HepG2 (cell line): ENCODE measurements around the gene FOXN3. TPM values are rescaled to one million over a fixed set of nuclear protein-coding genes. Genes with fewer than 3 reads are reported as not detected.

Source experiments
- AGO2 ChIP-seq: fragments of 200-400 bp; formaldehyde crosslinking; optimal IDR thresholded peaks from 2 replicates; pipeline ENCODE3; 2017; ENCODE audit warnings: mild to moderate bottlenecking, low read depth, low read length, moderate library complexity
- ASH2L ChIP-seq: fragments of 300-600, 200-600 bp; sonication (generic); IDR thresholded peaks from 2 replicates; pipeline ENCODE4 v1.7.0; 2017; ENCODE audit warnings: low read depth, mild to moderate bottlenecking, moderate library complexity, mixed read lengths, low read length; ENCODE audit not compliant: insufficient read length
- ETV6 ChIP-seq: sonication (generic); formaldehyde crosslinking; conservative IDR thresholded peaks from 2 replicates; pipeline ENCODE4 v1.4.0; 2020; ENCODE audit warnings: missing genetic modification reagents
- RBM39 ChIP-seq: fragments of 200-400 bp; formaldehyde crosslinking; IDR thresholded peaks from one replicate; pipeline ENCODE4 v1.6.1; 2018; ENCODE audit warnings: antibody characterized with exemption, mild to moderate bottlenecking, low read depth, low read length; ENCODE audit not compliant: poor library complexity, severe bottlenecking
- SNAPC2 ChIP-seq: sonication (generic); formaldehyde crosslinking; IDR thresholded peaks from 2 replicates; pipeline ENCODE4 v1.8.1; 2022; ENCODE audit warnings: mild to moderate bottlenecking, missing genetic modification reagents
- ZNF260 ChIP-seq: sonication (generic); formaldehyde crosslinking; IDR thresholded peaks from 2 replicates; pipeline ENCODE4 v1.4.0; 2020; ENCODE audit warnings: missing genetic modification reagents, low read depth, mild to moderate bottlenecking, borderline replicate concordance
- ZNF556 ChIP-seq: sonication (generic); formaldehyde crosslinking; IDR thresholded peaks from 2 replicates; pipeline ENCODE4 v1.4.0; 2020; ENCODE audit warnings: mild to moderate bottlenecking, missing genetic modification reagents, borderline replicate concordance
- polyA plus RNA-seq, 8 experiments: library from polyadenylated mRNA; depleted of rRNA in 3 of 8; stranded (reverse) in 7 of 8; unstranded in 1 of 8; fragments of >200 nt; fragmentation: Illumina TruSeq in 4 of 8; extraction: Trizol in 4 of 8; gene quantifications; 2 replicates each; pipeline versions ENCODE4 v1.2.1 to v1.2.3, GENCODE V29; 2011 to 2016; ENCODE audit warnings: low read depth in 4 of 8, missing spikeins in 1 of 8, mixed read lengths in 1 of 8; ENCODE audit not compliant: insufficient read depth in 1 of 8
- total RNA-seq, 5 experiments: library from RNA; depleted of rRNA; stranded (reverse); fragments of >200 nt; fragmentation: Illumina TruSeq; extraction: Trizol; gene quantifications; 2 replicates each; pipeline ENCODE4 v1.2.3, GENCODE V29; 2016; ENCODE audit warnings: low read depth in 1 of 5
- TF ChIP-seq, protein P1 (sequence below): sonication (generic); formaldehyde crosslinking; IDR thresholded peaks from 2 replicates; pipeline ENCODE4 v1.9.0; 2021; ENCODE audit warnings: mild to moderate bottlenecking, missing genetic modification reagents
- TF ChIP-seq, protein P2 (sequence below): sonication (generic); formaldehyde crosslinking; IDR thresholded peaks from 2 replicates; pipeline ENCODE4; 2020; ENCODE audit warnings: missing genetic modification reagents, mild to moderate bottlenecking, borderline replicate concordance
- TF ChIP-seq, protein P3 (sequence below): IDR thresholded peaks from 2 replicates; pipeline ENCODE4 v1.6.1; 2016; ENCODE audit warnings: low read depth, missing genetic modification reagents, missing compliant biosample characterization
- TF ChIP-seq, protein P4 (sequence below): sonication (generic); formaldehyde crosslinking; IDR thresholded peaks from 2 replicates; pipeline ENCODE4 v1.5.0; 2020; ENCODE audit warnings: missing genetic modification reagents

FOXN3 gene
- total and polyA plus RNA-seq, 2 of the 13 experiments (the other 11 are each of a cell fraction or from before 2014, with no cell fraction given), result 32.4 to 70.2 TPM

DNA sequence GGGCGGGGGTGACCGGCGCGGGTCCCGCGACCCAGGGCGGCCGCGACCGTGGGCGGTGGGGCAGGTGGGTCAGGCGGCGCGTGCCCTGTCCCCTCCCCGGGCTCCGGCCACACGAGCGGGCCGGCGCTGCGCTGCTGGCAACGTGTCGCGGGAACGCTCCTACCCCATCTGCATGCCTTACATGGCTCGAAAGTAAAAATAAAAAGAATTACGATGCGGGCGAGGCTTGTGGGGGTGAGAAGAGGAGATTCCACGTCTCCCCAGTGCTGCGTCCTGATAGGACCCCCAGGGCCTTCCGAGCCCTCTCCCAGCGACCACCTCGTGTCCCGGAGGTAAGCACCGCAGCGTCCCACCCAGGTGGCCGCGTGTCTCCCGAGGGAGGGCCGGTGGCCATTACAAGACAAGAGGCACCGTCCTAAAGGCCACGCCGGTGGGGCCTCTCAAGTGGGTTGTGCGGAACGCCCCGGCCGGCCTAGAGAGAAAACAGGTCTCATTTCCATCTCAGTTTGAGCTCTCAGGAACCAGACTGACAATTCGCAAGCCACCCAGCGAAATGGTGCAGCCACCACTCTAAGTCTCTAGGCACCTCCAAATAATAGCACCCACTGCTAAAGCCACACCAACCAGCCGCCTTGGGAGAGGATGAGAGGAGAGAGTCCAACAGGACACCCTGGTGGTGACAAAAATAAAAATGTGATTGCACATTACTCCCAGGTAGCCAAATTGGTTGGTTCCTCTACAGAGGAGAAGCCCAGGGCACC lies 612 bp upstream of the FOXN3 start (continued):
- TF ChIP-seq, protein P1, sequence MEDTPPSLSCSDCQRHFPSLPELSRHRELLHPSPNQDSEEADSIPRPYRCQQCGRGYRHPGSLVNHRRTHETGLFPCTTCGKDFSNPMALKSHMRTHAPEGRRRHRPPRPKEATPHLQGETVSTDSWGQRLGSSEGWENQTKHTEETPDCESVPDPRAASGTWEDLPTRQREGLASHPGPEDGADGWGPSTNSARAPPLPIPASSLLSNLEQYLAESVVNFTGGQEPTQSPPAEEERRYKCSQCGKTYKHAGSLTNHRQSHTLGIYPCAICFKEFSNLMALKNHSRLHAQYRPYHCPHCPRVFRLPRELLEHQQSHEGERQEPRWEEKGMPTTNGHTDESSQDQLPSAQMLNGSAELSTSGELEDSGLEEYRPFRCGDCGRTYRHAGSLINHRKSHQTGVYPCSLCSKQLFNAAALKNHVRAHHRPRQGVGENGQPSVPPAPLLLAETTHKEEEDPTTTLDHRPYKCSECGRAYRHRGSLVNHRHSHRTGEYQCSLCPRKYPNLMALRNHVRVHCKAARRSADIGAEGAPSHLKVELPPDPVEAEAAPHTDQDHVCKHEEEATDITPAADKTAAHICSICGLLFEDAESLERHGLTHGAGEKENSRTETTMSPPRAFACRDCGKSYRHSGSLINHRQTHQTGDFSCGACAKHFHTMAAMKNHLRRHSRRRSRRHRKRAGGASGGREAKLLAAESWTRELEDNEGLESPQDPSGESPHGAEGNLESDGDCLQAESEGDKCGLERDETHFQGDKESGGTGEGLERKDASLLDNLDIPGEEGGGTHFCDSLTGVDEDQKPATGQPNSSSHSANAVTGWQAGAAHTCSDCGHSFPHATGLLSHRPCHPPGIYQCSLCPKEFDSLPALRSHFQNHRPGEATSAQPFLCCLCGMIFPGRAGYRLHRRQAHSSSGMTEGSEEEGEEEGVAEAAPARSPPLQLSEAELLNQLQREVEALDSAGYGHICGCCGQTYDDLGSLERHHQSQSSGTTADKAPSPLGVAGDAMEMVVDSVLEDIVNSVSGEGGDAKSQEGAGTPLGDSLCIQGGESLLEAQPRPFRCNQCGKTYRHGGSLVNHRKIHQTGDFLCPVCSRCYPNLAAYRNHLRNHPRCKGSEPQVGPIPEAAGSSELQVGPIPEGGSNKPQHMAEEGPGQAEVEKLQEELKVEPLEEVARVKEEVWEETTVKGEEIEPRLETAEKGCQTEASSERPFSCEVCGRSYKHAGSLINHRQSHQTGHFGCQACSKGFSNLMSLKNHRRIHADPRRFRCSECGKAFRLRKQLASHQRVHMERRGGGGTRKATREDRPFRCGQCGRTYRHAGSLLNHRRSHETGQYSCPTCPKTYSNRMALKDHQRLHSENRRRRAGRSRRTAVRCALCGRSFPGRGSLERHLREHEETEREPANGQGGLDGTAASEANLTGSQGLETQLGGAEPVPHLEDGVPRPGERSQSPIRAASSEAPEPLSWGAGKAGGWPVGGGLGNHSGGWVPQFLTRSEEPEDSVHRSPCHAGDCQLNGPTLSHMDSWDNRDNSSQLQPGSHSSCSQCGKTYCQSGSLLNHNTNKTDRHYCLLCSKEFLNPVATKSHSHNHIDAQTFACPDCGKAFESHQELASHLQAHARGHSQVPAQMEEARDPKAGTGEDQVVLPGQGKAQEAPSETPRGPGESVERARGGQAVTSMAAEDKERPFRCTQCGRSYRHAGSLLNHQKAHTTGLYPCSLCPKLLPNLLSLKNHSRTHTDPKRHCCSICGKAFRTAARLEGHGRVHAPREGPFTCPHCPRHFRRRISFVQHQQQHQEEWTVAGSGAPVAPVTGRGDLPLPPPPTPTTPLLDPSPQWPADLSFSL (CRISPR knock-in tag), result no peak
- TF ChIP-seq SNAPC2 (CRISPR knock-in tag), result no peak
- no peak for TF ChIP-seq RBM39
- TF ChIP-seq ASH2L, result peak; percentile 33
- TF ChIP-seq, protein P2, sequence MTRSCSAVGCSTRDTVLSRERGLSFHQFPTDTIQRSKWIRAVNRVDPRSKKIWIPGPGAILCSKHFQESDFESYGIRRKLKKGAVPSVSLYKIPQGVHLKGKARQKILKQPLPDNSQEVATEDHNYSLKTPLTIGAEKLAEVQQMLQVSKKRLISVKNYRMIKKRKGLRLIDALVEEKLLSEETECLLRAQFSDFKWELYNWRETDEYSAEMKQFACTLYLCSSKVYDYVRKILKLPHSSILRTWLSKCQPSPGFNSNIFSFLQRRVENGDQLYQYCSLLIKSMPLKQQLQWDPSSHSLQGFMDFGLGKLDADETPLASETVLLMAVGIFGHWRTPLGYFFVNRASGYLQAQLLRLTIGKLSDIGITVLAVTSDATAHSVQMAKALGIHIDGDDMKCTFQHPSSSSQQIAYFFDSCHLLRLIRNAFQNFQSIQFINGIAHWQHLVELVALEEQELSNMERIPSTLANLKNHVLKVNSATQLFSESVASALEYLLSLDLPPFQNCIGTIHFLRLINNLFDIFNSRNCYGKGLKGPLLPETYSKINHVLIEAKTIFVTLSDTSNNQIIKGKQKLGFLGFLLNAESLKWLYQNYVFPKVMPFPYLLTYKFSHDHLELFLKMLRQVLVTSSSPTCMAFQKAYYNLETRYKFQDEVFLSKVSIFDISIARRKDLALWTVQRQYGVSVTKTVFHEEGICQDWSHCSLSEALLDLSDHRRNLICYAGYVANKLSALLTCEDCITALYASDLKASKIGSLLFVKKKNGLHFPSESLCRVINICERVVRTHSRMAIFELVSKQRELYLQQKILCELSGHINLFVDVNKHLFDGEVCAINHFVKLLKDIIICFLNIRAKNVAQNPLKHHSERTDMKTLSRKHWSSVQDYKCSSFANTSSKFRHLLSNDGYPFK (CRISPR knock-in tag), result peak; percentile 90
- TF ChIP-seq ZNF260 (CRISPR knock-in tag), result no peak
- TF ChIP-seq, protein P3, sequence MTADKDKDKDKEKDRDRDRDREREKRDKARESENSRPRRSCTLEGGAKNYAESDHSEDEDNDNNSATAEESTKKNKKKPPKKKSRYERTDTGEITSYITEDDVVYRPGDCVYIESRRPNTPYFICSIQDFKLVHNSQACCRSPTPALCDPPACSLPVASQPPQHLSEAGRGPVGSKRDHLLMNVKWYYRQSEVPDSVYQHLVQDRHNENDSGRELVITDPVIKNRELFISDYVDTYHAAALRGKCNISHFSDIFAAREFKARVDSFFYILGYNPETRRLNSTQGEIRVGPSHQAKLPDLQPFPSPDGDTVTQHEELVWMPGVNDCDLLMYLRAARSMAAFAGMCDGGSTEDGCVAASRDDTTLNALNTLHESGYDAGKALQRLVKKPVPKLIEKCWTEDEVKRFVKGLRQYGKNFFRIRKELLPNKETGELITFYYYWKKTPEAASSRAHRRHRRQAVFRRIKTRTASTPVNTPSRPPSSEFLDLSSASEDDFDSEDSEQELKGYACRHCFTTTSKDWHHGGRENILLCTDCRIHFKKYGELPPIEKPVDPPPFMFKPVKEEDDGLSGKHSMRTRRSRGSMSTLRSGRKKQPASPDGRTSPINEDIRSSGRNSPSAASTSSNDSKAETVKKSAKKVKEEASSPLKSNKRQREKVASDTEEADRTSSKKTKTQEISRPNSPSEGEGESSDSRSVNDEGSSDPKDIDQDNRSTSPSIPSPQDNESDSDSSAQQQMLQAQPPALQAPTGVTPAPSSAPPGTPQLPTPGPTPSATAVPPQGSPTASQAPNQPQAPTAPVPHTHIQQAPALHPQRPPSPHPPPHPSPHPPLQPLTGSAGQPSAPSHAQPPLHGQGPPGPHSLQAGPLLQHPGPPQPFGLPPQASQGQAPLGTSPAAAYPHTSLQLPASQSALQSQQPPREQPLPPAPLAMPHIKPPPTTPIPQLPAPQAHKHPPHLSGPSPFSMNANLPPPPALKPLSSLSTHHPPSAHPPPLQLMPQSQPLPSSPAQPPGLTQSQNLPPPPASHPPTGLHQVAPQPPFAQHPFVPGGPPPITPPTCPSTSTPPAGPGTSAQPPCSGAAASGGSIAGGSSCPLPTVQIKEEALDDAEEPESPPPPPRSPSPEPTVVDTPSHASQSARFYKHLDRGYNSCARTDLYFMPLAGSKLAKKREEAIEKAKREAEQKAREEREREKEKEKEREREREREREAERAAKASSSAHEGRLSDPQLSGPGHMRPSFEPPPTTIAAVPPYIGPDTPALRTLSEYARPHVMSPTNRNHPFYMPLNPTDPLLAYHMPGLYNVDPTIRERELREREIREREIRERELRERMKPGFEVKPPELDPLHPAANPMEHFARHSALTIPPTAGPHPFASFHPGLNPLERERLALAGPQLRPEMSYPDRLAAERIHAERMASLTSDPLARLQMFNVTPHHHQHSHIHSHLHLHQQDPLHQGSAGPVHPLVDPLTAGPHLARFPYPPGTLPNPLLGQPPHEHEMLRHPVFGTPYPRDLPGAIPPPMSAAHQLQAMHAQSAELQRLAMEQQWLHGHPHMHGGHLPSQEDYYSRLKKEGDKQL (CRISPR knock-in tag), result no peak
- no peak; the same call in 1 of the 2 replicates for TF ChIP-seq ETV6 (CRISPR knock-in tag)
- TF ChIP-seq, protein P4, sequence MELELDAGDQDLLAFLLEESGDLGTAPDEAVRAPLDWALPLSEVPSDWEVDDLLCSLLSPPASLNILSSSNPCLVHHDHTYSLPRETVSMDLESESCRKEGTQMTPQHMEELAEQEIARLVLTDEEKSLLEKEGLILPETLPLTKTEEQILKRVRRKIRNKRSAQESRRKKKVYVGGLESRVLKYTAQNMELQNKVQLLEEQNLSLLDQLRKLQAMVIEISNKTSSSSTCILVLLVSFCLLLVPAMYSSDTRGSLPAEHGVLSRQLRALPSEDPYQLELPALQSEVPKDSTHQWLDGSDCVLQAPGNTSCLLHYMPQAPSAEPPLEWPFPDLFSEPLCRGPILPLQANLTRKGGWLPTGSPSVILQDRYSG, result 0 out of 2 replicates have a peak, but pooled peaks have one; percentile 29
- TF ChIP-seq AGO2, result peak; percentile 72
- no peak for TF ChIP-seq ZNF556 (CRISPR knock-in tag)
